Measurements from ENCODE around the gene SERPINE2.
"Not testable (repeated sequence)": the region's sequence is repeated elsewhere in the genome, so short reads cannot be mapped to it uniquely, and the experiment has no call there.

Gene SERPINE2

GRCh38 chr2:224009605-224010315, 29.3 kb downstream of the SERPINE2 start:
- DNase-seq, result peak; percentile 81

GRCh38 chr2:224008702-224009261, 30.3 kb downstream of the SERPINE2 start:
- peak; percentile 76 for DNase-seq

- no peak for DNase-seq
Observed at GRCh38 chr2:224004105-224004695, 34.9 kb downstream of the SERPINE2 start.

- DNase-seq, result not testable (repeated sequence)
Observed at GRCh38 chr2:224000662-224001061, 38.4 kb downstream of the SERPINE2 start.

- DNase-seq, result no peak
Observed at GRCh38 chr2:223999862-224000261, 39.2 kb downstream of the SERPINE2 start.

GRCh38 chr2:223998948-223999347, 40.1 kb downstream of the SERPINE2 start:
- no peak for DNase-seq

- no peak for DNase-seq
Observed at GRCh38 chr2:223997938-223998337, 41.1 kb downstream of the SERPINE2 start.

- no peak for DNase-seq
Observed at GRCh38 chr2:223996391-223996790, 42.7 kb downstream of the SERPINE2 start.

- DNase-seq, result no peak
Observed at GRCh38 chr2:223995569-223995968, 43.5 kb downstream of the SERPINE2 start.

GRCh38 chr2:223994562-223995162, 44.4 kb downstream of the SERPINE2 start:
- DNase-seq, result no peak

GRCh38 chr2:223993634-223994232, 45.4 kb downstream of the SERPINE2 start:
- peak; percentile 90 for DNase-seq

- no peak for DNase-seq
Observed at GRCh38 chr2:223991611-223992010, 47.5 kb downstream of the SERPINE2 start.

- no peak for DNase-seq
Observed at GRCh38 chr2:223989856-223990232, 49.2 kb downstream of the SERPINE2 start.

GRCh38 chr2:223989206-223989855, 49.8 kb downstream of the SERPINE2 start:
- DNase-seq, result peak; percentile 35

- no peak for DNase-seq
Observed at GRCh38 chr2:223981241-223981640, 57.8 kb downstream of the SERPINE2 start.

GRCh38 chr2:223980803-223981202, 58.3 kb downstream of the SERPINE2 start:
- no peak for DNase-seq

- DNase-seq, result no peak
Observed at GRCh38 chr2:223980397-223980735, 58.7 kb downstream of the SERPINE2 start.

- no peak for DNase-seq
Observed at GRCh38 chr2:223979730-223980396, 59.2 kb downstream of the SERPINE2 start.

GRCh38 chr2:223978451-223978850, 60.6 kb downstream of the SERPINE2 start:
- DNase-seq, result no peak

- no peak for DNase-seq
Observed at GRCh38 chr2:223976635-223977226, 62.4 kb downstream of the SERPINE2 start.

GRCh38 chr2:223973606-223974005, 65.5 kb downstream of the SERPINE2 start:
- no peak for DNase-seq

- DNase-seq, result no peak
Observed at GRCh38 chr2:223972656-223973102, 66.4 kb downstream of the SERPINE2 start.
